Astrocyte (in vitro differentiated cells and primary cell): Measurements from ENCODE around the gene MYBL2. TPM values are rescaled to one million over a fixed set of nuclear protein-coding genes. Genes with fewer than 3 reads are reported as not detected.

Source experiments
- DNase-seq: peaks from one replicate; pipeline ENCODE4 v3.0.0-alpha.2; 2010; ENCODE audit warnings: low read depth
- FAIRE-seq: peaks from 2 replicates; lab custom pipeline; 2011; peaks lifted over from hg19 to GRCh38; lab: Jason Lieb, UNC
- H2AFZ ChIP-seq: 2 replicates; pipeline ENCODE4 v1.6.0; 2012; ENCODE audit warnings: low read depth, low read length, inconsistent platforms
- H3K27ac ChIP-seq: 2 replicates; pipeline ENCODE4 v1.5.1; 2011; ENCODE audit warnings: low read depth, low read length, inconsistent platforms
- H3K27me3 ChIP-seq: 2 replicates; pipeline ENCODE4 v1.6.0; 2011; ENCODE audit warnings: low read length, inconsistent platforms; ENCODE audit not compliant: insufficient read depth
- H3K36me3 ChIP-seq: 2 replicates; pipeline ENCODE4 v1.5.1; 2011; ENCODE audit warnings: low read length, inconsistent platforms; ENCODE audit not compliant: insufficient read depth
- H3K4me1 ChIP-seq: 2 replicates; pipeline ENCODE4 v1.5.1; 2011; ENCODE audit warnings: low read length, inconsistent platforms; ENCODE audit not compliant: insufficient read depth
- H3K4me2 ChIP-seq: 2 replicates; pipeline ENCODE4 v1.6.0; 2012; ENCODE audit warnings: low read length, inconsistent platforms
- H3K4me3 ChIP-seq: 2 replicates; pipeline ENCODE4 v1.5.1; 2011; ENCODE audit warnings: low read depth, mild to moderate bottlenecking, low read length, inconsistent platforms; ENCODE audit not compliant: insufficient read depth
- H3K79me2 ChIP-seq: 2 replicates; pipeline ENCODE4 v1.6.0; 2012; ENCODE audit warnings: mild to moderate bottlenecking, low read length, inconsistent platforms; ENCODE audit not compliant: insufficient read depth
- H3K9ac ChIP-seq: 2 replicates; pipeline ENCODE4 v1.6.0; 2012; ENCODE audit warnings: mild to moderate bottlenecking, low read length, inconsistent platforms
- H3K9me3 ChIP-seq: 2 replicates; pipeline ENCODE4 v1.5.1; 2012; ENCODE audit warnings: low read depth, mild to moderate bottlenecking, low read length, inconsistent platforms; ENCODE audit not compliant: insufficient read depth
- H4K20me1 ChIP-seq: 2 replicates; pipeline ENCODE4 v1.6.0; 2012; ENCODE audit warnings: low read length, inconsistent platforms; ENCODE audit not compliant: insufficient read depth
- H3K27ac Mint-ChIP-seq: one replicate; pipeline ENCODE4 v1.8.0; 2021; ENCODE audit warnings: mild to moderate bottlenecking, mixed read lengths; ENCODE audit not compliant: unreplicated experiment
- H3K27me3 Mint-ChIP-seq: one replicate; pipeline ENCODE4 v1.8.0; 2021; ENCODE audit warnings: low read depth, mixed read lengths; ENCODE audit not compliant: unreplicated experiment
- H3K36me3 Mint-ChIP-seq: one replicate; pipeline ENCODE4 v1.8.0; 2021; ENCODE audit warnings: low read depth, mixed read lengths; ENCODE audit not compliant: unreplicated experiment
- H3K4me1 Mint-ChIP-seq: one replicate; pipeline ENCODE4 v1.8.0; 2021; ENCODE audit warnings: low read depth, mixed read lengths; ENCODE audit not compliant: unreplicated experiment
- H3K4me3 Mint-ChIP-seq: one replicate; pipeline ENCODE4 v1.8.0; 2021; ENCODE audit warnings: mild to moderate bottlenecking, moderate library complexity, mixed read lengths; ENCODE audit not compliant: unreplicated experiment
- H3K9me3 Mint-ChIP-seq: one replicate; pipeline ENCODE4 v1.8.0; 2021; ENCODE audit warnings: mild to moderate bottlenecking, mixed read lengths; ENCODE audit not compliant: unreplicated experiment
- CTCF ChIP-seq: IDR thresholded peaks from 2 replicates; pipeline ENCODE4 v1.5.1; 2011; ENCODE audit warnings: low read depth, mild to moderate bottlenecking, inconsistent platforms, low read length, moderate library complexity; ENCODE audit not compliant: insufficient read depth
- EZH2 ChIP-seq: IDR thresholded peaks from 2 replicates; pipeline ENCODE4 v1.6.1; 2012; ENCODE audit warnings: mild to moderate bottlenecking, low read length, inconsistent platforms; ENCODE audit not compliant: insufficient read depth
- total RNA-seq: library from RNA; stranded (reverse); gene quantifications from 2 replicates; pipeline ENCODE4 v1.2.1, GENCODE V29; 2021

MYBL2 gene
- total RNA-seq, 1 donor from 2014 or later, result 6.2 TPM

- no peaks in the 10 kb centered on the region for H3K79me2 ChIP-seq
- H3K4me1 ChIP-seq, result no peaks in the 10 kb centered on the region
- H3K27me3 Mint-ChIP-seq, result no peaks in the 10 kb centered on the region
- H3K9me3 Mint-ChIP-seq, result no peaks in the 10 kb centered on the region
- H3K4me2 ChIP-seq, result no peak overlapping the region
- no peak overlapping the region for H3K4me3 Mint-ChIP-seq
- H3K36me3 Mint-ChIP-seq, result no peaks in the 10 kb centered on the region
- H2AFZ ChIP-seq, result no peak overlapping the region
- no peak overlapping the region for H3K27ac Mint-ChIP-seq
- DNase-seq, result no peak
- TF ChIP-seq CTCF (no peak), EZH2 (no peak)
- H3K4me3 ChIP-seq, result no peak overlapping the region
- no peaks in the 10 kb centered on the region for H3K9me3 ChIP-seq
- no peak overlapping the region for H3K27ac ChIP-seq
- FAIRE-seq, result no peak
- no peaks in the 10 kb centered on the region for H4K20me1 ChIP-seq
- H3K36me3 ChIP-seq, result no peaks in the 10 kb centered on the region
- no peak overlapping the region for H3K9ac ChIP-seq
- H3K27me3 ChIP-seq, result no peaks in the 10 kb centered on the region
- H3K4me1 Mint-ChIP-seq, result no peaks in the 10 kb centered on the region
These were observed 27.8 kb downstream of the MYBL2 start for GRCh38 chr20:43694763-43695162.

DNA sequence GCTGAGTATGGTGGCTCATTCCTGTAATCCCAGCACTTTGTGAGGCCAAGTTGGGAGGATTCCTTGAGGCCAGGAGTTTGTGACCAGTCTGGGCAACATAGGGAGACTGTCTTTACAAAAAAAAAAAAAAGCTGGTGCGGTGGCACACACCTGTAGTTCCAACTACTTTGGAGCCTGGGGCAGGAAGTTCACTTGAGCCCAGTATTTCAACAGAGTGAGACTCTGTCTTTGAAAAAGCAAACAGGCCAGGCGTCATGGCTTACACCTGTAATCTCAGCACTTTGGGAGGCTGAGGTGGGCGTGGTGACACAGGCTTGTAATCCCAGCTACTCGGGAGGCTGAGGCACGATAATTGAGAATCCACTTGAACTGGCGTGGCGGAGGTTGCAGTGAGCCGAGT, 28.7 kb downstream of the MYBL2 start:
- H3K36me3 Mint-ChIP-seq, result no peaks in the 10 kb centered on the region
- no peak for FAIRE-seq

More for the DNA sequence above, 28.7 kb downstream of the MYBL2 start:
- H3K9ac ChIP-seq, result no peak overlapping the region
- H4K20me1 ChIP-seq, result no peaks in the 10 kb centered on the region
- H3K4me3 ChIP-seq, result no peak overlapping the region
- H3K36me3 ChIP-seq, result no peaks in the 10 kb centered on the region
- H2AFZ ChIP-seq, result no peak overlapping the region
- no peak overlapping the region for H3K4me2 ChIP-seq
- no peaks in the 10 kb centered on the region for H3K9me3 Mint-ChIP-seq
- H3K4me3 Mint-ChIP-seq, result no peak overlapping the region
- no peak overlapping the region for H3K27ac ChIP-seq
- no peaks in the 10 kb centered on the region for H3K4me1 Mint-ChIP-seq
- no peaks in the 10 kb centered on the region for H3K79me2 ChIP-seq
- H3K27me3 ChIP-seq, result no peaks in the 10 kb centered on the region
- H3K27ac Mint-ChIP-seq, result no peak overlapping the region
- no peaks in the 10 kb centered on the region for H3K9me3 ChIP-seq
- TF ChIP-seq CTCF, result no peak
- no peak for TF ChIP-seq EZH2
- H3K4me1 ChIP-seq, result no peaks in the 10 kb centered on the region
- no peaks in the 10 kb centered on the region for H3K27me3 Mint-ChIP-seq
- DNase-seq, result no peak
